Sigmoid colon (tissue), 7 donors: ENCODE measurements around the gene ADAMTSL2. TPM values are rescaled to one million over a fixed set of nuclear protein-coding genes. Genes with fewer than 3 reads are reported as not detected.

Experiments
- DNase-seq: peaks from one replicate; pipeline ENCODE4 v3.0.0-alpha.2; 2019
- H3K27ac ChIP-seq, 4 donors: fragments of 200-600 bp; sonication (generic); one replicate each; pipeline ENCODE4 v1.5.1; 2016 to 2019; ENCODE audit warnings: mild to moderate bottlenecking in 1 of 4
- H3K27me3 ChIP-seq, 3 donors: fragments of 200-600 bp; sonication (generic); one replicate each; pipeline ENCODE4 v1.5.1; 2019; ENCODE audit warnings: mild to moderate bottlenecking in 1 of 3
- H3K36me3 ChIP-seq, 4 donors: fragments of 200-600 bp; sonication (generic); one replicate each; pipeline ENCODE4 v1.5.1; 2016 to 2019
- H3K4me1 ChIP-seq, 4 donors: fragments of 200-600 bp; sonication (generic); one replicate each; pipeline ENCODE4 v1.5.1; 2017 to 2019
- H3K4me3 ChIP-seq, 4 donors: fragments of 200-600 bp; sonication (generic); one replicate each; pipeline ENCODE4 v1.5.1; 2017 to 2019; ENCODE audit warnings: mild to moderate bottlenecking in 2 of 4, moderate library complexity in 1 of 4
- H3K9me3 ChIP-seq, 4 donors: fragments of 200-600 bp in 3 of 4; sonication (generic) in 3 of 4; one replicate each; pipeline versions ENCODE4 v1.5.1 to v1.6.1; 2013 to 2019
- EP300 ChIP-seq, 4 donors: sonication (generic); formaldehyde crosslinking; IDR thresholded peaks; one replicate each; pipeline ENCODE4 v1.6.1; 2017; ENCODE audit warnings: antibody characterized with exemption in 4 of 4
- POLR2A ChIP-seq, 2 donors: fragments of 450-650 bp; IDR thresholded peaks; one replicate each; pipeline ENCODE4 v1.6.1; 2016; ENCODE audit warnings: antibody characterized with exemption in 2 of 2, mild to moderate bottlenecking in 2 of 2, moderate library complexity in 2 of 2
- POLR2AphosphoS5 ChIP-seq, 4 donors: sonication (generic); formaldehyde crosslinking; IDR thresholded peaks; one replicate each; pipeline ENCODE4 v1.6.1; 2017; ENCODE audit warnings: antibody characterized with exemption in 4 of 4
- WGBS, 2 donors: extraction: QIAGEN DNeasy Blood & Tissue Kit; methylation state at CpG; one replicate each; pipeline ENCODE4 v1.1.7; 2013; 5-methylcytosine and 5-hydroxymethylcytosine counted together
- intact Hi-C: fragments of 100-400 bp; cut with DNase I; formaldehyde crosslinking; loops from one replicate; pipeline ENCODE4 v1.15.1; 2023
- polyA plus RNA-seq, 3 donors: library from polyadenylated mRNA; stranded (reverse); fragments of 200-250 nt; gene quantifications; one replicate each; pipeline ENCODE4 v1.2.3, GENCODE V29; 2013
- total RNA-seq, 4 donors: library from RNA; depleted of rRNA; stranded (reverse); fragments of >200 nt; gene quantifications; one replicate each; pipeline ENCODE4 v1.1.0, GENCODE V29; 2016
- TF ChIP-seq, protein P1 (sequence below), 4 experiments: fragments of 450-650 bp in 3 of 4; fragments of 200-600 bp in 1 of 4; IDR thresholded peaks; one replicate each; pipeline ENCODE4 v1.5.1; 2016 to 2019; ENCODE audit warnings: antibody characterized with exemption in 4 of 4, mild to moderate bottlenecking in 3 of 4, moderate library complexity in 2 of 4
- donor health status: healthy with polysubstance abuse.
- donor health status: Bipolar disorder and iron deficiency.
- donor health status: healthy.

Gene ADAMTSL2
- total and polyA plus RNA-seq, 7 donors, result 0.33 to 4.2 (median 0.81) TPM

DNA sequence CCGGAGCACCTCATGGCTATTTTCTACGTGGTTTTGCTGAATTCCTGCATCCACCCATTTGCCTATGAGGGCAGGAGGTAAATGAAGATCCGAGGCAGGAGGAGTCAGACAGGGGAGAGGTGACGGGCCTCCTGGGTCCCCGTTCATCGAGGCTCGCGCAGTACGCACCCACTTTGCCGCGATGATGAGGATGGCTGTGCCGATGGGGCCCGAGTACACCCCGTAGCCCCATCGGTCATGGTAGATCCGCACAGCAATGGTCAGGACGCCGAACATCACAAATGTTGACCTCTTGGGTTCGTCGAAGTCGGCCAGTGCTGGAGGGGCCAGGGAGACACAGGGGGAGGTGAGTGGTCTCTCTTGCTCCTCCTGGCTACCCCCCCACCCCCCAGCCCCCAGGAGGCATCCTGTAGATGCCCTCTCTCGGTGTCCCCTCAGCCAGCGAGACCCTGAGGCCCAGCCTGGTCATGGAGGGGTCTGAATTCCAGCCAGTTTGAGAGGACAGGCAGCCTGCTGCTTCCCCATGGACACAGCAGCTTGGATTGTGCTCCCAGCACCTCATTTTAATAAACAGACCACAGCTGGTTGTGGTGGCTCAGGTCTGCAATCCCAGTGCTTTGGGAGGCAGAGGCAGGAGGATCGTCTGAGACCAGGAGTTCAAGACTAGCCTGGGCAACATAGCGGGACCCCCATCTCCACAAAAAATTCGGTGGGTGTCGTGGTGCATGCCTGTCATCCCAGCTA lies 15.6 kb upstream of the ADAMTSL2 start:
- no peak for DNase-seq
- WGBS, 2 donors, result 91 to 93% methylated on average over 27 of the region's 27 CpGs
- no peak overlapping the region for H3K4me3 ChIP-seq

DNA sequence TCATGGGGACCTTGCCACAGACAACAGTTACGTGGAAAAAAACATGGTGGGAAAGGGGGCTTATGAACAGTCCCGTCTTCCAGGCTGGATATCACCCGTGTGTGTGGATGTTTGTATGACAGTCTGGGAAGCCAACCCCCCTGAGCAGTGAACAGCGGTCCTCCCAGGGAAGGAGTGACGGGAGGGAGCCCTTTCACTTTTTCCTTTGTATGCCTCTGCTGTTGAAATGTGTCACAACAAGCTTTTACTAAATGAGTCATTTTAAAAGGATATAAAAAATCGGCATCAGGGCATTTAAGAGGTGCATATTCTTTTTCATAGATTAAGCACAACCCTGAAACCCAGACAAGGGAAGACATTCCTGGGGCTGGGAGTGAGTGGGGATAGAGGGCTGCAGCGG lies 14.8 kb upstream of the ADAMTSL2 start:
- WGBS, 2 donors, result 80 to 84% methylated on average over 7 of the region's 7 CpGs
- no peak for DNase-seq
- Histone ChIP-seq H3K4me1 (peaks cover 0 to under 1% (median under 1%) of the 10 kb centered on the region in 4 donors), H3K9me3 (no peaks in the 10 kb centered on the region), H3K4me3 (no peak overlapping the region), H3K27ac (no peak overlapping the region), H3K36me3 (no peaks in the 10 kb centered on the region), H3K27me3 (peaks cover 0 to 11% (median 7%) of the 10 kb centered on the region in 3 donors)
- TF ChIP-seq, protein P1, sequence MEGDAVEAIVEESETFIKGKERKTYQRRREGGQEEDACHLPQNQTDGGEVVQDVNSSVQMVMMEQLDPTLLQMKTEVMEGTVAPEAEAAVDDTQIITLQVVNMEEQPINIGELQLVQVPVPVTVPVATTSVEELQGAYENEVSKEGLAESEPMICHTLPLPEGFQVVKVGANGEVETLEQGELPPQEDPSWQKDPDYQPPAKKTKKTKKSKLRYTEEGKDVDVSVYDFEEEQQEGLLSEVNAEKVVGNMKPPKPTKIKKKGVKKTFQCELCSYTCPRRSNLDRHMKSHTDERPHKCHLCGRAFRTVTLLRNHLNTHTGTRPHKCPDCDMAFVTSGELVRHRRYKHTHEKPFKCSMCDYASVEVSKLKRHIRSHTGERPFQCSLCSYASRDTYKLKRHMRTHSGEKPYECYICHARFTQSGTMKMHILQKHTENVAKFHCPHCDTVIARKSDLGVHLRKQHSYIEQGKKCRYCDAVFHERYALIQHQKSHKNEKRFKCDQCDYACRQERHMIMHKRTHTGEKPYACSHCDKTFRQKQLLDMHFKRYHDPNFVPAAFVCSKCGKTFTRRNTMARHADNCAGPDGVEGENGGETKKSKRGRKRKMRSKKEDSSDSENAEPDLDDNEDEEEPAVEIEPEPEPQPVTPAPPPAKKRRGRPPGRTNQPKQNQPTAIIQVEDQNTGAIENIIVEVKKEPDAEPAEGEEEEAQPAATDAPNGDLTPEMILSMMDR (IDR thresholded peaks at IDR 0.05), result no peak
- TF ChIP-seq POLR2A (IDR thresholded peaks at IDR 0.05), result no peak
- no peak for TF ChIP-seq EP300 (IDR thresholded peaks at IDR 0.05)
- no peak for TF ChIP-seq POLR2AphosphoS5 (IDR thresholded peaks at IDR 0.05)
- intact Hi-C loops, result no loop called here

More for the DNA sequence above, 15.6 kb upstream of the ADAMTSL2 start:
- Histone ChIP-seq H3K9me3 (no peaks in the 10 kb centered on the region), H3K27me3 (peaks cover 0 to 12% (median 7%) of the 10 kb centered on the region in 3 donors), H3K36me3 (no peaks in the 10 kb centered on the region), H3K27ac (no peak overlapping the region), H3K4me1 (peaks cover 0 to 5% (median 2%) of the 10 kb centered on the region in 4 donors)
- TF ChIP-seq EP300 (IDR thresholded peaks at IDR 0.05) (no peak), POLR2AphosphoS5 (IDR thresholded peaks at IDR 0.05) (no peak), POLR2A (IDR thresholded peaks at IDR 0.05) (no peak)
- TF ChIP-seq, protein P1 (IDR thresholded peaks at IDR 0.05), result no peak
- intact Hi-C loops, result no loop called here

DNA sequence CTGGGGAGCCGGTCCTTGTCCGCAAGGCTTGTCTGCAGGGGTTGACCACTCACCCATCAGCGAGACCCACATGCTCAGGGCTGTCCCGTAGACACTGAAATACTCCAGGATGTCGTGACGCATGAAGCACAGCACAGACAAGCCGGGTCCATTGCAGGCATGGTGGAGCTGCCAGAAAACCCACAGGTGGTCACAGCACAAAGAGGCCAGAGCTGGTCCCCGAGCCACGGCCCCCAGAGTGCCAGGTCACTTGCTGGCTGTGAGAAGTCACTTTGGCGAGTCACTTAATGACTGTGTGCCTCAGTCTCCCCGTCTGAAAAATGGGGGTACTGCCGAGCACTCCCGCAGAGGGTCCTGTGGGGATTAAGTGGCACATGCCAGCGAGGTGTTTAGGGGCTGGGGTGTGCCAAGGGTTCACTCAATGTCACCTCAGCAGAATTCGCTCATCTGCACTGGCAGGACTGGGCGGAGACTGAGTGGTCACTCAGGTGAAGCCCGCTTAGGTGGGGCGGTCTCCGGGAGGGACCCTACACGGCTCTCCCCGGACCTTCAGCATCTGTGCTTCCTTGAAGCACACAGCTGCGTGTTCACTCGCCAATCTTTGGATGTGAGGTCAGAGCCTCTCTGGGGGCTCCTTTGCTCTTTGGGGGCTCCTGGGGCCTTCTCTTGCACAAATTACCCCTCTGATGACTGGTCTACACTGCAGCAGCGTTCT lies 14.2 kb upstream of the ADAMTSL2 start:
- TF ChIP-seq POLR2AphosphoS5 (IDR thresholded peaks at IDR 0.05), result no peak
- TF ChIP-seq, protein P1 (IDR thresholded peaks at IDR 0.05), result no peak
- no peak for TF ChIP-seq POLR2A (IDR thresholded peaks at IDR 0.05)
- no peak for TF ChIP-seq EP300 (IDR thresholded peaks at IDR 0.05)
- intact Hi-C loops, result no loop called here
- H3K27me3 ChIP-seq, result peaks cover 0 to 5% (median 1%) of the 10 kb centered on the region in 3 donors

DNA sequence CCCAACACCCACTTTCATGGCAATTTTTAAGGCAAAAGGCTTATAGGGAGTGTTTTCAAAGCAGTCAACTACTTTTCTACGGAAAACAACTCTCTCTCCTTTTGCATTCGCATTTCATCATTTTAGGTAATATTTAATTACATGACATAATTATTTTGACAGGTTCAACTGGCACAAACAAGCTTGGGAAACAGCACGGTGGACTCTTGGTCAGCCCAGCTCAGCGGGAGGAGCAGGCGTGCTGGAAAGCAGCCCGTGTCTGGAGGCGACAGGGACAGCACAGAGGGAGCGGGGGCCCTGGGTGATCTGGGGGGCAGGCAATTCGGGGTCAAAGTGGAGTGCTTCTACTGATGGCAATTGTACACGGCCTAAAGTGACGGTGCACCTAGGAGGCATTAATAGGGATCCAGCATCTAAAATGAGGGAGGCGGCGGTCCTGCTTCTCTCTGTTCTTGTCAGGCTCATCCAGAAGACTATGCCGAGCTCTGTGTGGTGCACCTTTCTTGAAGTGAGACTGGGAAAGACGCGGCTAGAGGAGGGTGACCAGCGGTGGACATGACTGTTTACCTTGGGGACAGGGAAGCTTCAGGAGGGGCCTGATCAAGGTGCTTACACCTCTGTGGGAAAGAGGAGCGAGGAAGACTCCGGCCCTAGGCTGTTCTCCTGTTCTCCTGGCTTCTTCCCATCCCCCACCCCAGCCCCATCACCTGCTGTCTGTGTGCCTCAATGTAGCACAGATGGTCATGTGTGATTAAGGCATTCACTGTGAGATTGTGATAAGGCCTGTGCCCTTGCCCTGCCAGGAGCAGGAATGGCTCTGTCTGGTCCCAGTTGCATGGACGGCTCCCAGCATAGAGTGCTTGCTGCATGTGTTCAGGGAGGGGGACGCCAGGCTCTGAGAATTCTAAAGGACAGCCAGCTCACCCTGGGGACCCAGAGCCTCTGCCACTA lies 13.1 kb upstream of the ADAMTSL2 start:
- TF ChIP-seq POLR2A (IDR thresholded peaks at IDR 0.05) (no peak), POLR2AphosphoS5 (IDR thresholded peaks at IDR 0.05) (no peak), EP300 (IDR thresholded peaks at IDR 0.05) (no peak)
- TF ChIP-seq, protein P1 (IDR thresholded peaks at IDR 0.05), result no peak

More for the DNA sequence above, 14.2 kb upstream of the ADAMTSL2 start:
- no peak for DNase-seq
- no peak overlapping the region for H3K4me3 ChIP-seq
- no peak overlapping the region for H3K27ac ChIP-seq
- H3K36me3 ChIP-seq, result no peaks in the 10 kb centered on the region
- WGBS, 2 donors, result 88 to 92% methylated on average over 24 of the region's 24 CpGs
- no peaks in the 10 kb centered on the region for H3K4me1 ChIP-seq
- H3K9me3 ChIP-seq, result no peaks in the 10 kb centered on the region

More for the DNA sequence above, 13.1 kb upstream of the ADAMTSL2 start:
- Histone ChIP-seq H3K9me3 (no peaks in the 10 kb centered on the region), H3K27ac (no peak overlapping the region), H3K4me1 (peaks cover 0 to 5% (median under 1%) of the 10 kb centered on the region in 4 donors), H3K27me3 (no peaks in the 10 kb centered on the region), H3K36me3 (no peaks in the 10 kb centered on the region), H3K4me3 (no peak overlapping the region)
- no peak for DNase-seq
- intact Hi-C loops, result no loop called here
- 83 to 91% methylated on average over 21 of the region's 21 CpGs for WGBS, 2 donors
